DOHH2 (cell line): ENCODE data around the gene ACVR1B.

ENCODE experiments used
- EZH2phosphoT487 ChIP-seq: fragments of 200-600 bp; sonication (generic); IDR thresholded peaks from 2 replicates; pipeline ENCODE4 v1.6.1; 2017; ENCODE audit warnings: borderline replicate concordance, mild to moderate bottlenecking, antibody characterized with exemption, low read length, moderate library complexity, mixed read lengths
- TF ChIP-seq, protein P1 (sequence below): fragments of 200-600 bp; sonication (generic); IDR thresholded peaks from one replicate; pipeline ENCODE4 v1.5.1; 2014; ENCODE audit warnings: antibody characterized with exemption, mild to moderate bottlenecking, low read depth, low read length; ENCODE audit not compliant: poor library complexity, severe bottlenecking

DNA sequence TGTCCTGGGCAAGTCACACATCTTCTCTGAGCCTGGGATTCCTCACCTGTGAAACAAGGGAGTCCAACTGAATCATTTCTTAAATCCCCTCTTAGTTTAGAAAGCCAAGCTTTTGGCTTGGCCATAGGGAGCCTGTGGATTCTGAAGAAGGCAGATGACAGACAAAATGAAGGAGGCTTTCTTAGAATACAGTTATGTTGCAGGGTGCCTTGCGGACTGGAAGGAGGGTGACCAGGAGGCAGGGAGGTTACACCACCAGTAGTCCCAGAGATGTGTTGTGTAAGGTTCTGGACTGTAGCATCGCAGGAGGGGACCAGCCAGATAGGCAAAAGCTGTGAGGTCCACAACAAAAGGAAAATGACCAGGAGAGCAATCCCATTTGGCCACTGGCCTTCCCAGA, 8.2 kb upstream of the ACVR1B start:
- TF ChIP-seq, protein P1, sequence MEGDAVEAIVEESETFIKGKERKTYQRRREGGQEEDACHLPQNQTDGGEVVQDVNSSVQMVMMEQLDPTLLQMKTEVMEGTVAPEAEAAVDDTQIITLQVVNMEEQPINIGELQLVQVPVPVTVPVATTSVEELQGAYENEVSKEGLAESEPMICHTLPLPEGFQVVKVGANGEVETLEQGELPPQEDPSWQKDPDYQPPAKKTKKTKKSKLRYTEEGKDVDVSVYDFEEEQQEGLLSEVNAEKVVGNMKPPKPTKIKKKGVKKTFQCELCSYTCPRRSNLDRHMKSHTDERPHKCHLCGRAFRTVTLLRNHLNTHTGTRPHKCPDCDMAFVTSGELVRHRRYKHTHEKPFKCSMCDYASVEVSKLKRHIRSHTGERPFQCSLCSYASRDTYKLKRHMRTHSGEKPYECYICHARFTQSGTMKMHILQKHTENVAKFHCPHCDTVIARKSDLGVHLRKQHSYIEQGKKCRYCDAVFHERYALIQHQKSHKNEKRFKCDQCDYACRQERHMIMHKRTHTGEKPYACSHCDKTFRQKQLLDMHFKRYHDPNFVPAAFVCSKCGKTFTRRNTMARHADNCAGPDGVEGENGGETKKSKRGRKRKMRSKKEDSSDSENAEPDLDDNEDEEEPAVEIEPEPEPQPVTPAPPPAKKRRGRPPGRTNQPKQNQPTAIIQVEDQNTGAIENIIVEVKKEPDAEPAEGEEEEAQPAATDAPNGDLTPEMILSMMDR, result no peak
- TF ChIP-seq EZH2phosphoT487, result no peak
